Activated T-cell treated with anti-CD3 and anti-CD28 coated beads, Interleukin-2, amount 50 U/mL, for 4 hours (primary cell): ENCODE data around the gene ARID1B. TPM values are rescaled to one million over a fixed set of nuclear protein-coding genes. Genes with fewer than 3 reads are reported as not detected.
A peak's percentile ranks its signal among the peaks of the same experiment; 100 is the strongest.

Experiments used
- ATAC-seq, 2 donors: fragments of 200-7000 bp; cut with Tn5 transposase; one replicate each; pipeline ENCODE4 v1.10.0; 2021
- DNase-seq: peaks from one replicate; pipeline ENCODE4 v3.0.0-alpha.2; 2020
- H3K27me3 Mint-ChIP-seq: one replicate; pipeline ENCODE4 v1.8.0; 2021; ENCODE audit warnings: low read depth, mixed read lengths
- H3K36me3 Mint-ChIP-seq: one replicate; pipeline ENCODE4 v1.8.0; 2022; ENCODE audit warnings: mixed read lengths; ENCODE audit not compliant: insufficient read depth
- H3K4me1 Mint-ChIP-seq: one replicate; pipeline ENCODE4 v1.8.0; 2021; ENCODE audit warnings: low read depth, mixed read lengths
- H3K4me3 Mint-ChIP-seq: one replicate; pipeline ENCODE4 v1.8.0; 2021; ENCODE audit warnings: mild to moderate bottlenecking, moderate library complexity, mixed read lengths
- H3K9me3 Mint-ChIP-seq: one replicate; pipeline ENCODE4 v1.8.0; 2021; ENCODE audit warnings: mixed read lengths
- total RNA-seq, 3 donors: library from RNA; stranded (reverse); gene quantifications; one replicate each; pipeline ENCODE4 v1.2.1, GENCODE V29; 2021

The ARID1B gene
- total RNA-seq, 3 donors from 2014 or later: 45.6 to 46.6 (median 46.0) TPM

DNA sequence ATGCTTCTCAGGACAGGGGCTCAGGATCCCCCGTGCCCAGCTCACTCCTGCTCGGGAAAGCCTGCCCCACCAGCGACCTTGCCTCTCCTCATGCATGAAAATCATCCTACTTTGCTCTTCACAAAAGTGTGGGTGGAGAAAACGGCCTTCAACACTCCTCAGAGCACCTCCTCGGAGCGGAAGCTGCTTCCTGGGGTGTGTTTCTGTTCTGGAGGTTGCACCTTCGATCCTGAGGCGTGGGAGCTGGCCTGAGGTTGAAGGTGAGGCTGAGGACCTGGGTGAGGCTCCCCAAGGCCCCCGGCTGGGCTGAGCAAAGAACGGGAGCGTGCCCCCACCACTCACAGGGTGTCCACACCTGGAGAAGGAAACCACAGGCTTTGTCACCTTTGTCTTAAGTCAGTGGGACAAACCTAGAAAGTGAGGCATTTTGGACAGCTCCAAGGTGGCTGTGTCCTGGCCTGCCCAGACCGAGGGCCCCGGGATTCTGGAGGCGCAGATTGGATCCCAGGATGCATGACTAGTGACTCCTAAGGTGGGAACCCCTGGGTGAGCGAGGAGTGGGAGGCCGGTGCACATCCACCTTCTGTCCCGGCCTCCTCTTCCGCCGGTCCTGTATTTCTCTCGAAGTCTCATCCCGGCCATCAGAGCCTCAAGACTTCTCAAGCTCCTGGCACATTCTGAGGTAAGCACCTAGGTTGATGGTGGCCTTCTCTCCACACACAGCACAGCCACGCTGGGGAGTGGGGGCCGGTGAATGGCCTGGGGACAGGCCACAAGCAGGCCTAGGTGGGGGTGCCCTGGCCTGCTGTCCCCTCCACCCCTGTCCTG is 441.4 kb downstream of the ARID1B start:
- ATAC-seq: no peak
- Mint-ChIP-seq H3K27me3 (peaks cover 1% of the 10 kb centered on the region), H3K4me3 (no peak overlapping the region), H3K9me3 (no peaks in the 10 kb centered on the region), H3K4me1 (peaks cover 26% of the 10 kb centered on the region), H3K36me3 (no peaks in the 10 kb centered on the region)
- DNase-seq: no peak

DNA sequence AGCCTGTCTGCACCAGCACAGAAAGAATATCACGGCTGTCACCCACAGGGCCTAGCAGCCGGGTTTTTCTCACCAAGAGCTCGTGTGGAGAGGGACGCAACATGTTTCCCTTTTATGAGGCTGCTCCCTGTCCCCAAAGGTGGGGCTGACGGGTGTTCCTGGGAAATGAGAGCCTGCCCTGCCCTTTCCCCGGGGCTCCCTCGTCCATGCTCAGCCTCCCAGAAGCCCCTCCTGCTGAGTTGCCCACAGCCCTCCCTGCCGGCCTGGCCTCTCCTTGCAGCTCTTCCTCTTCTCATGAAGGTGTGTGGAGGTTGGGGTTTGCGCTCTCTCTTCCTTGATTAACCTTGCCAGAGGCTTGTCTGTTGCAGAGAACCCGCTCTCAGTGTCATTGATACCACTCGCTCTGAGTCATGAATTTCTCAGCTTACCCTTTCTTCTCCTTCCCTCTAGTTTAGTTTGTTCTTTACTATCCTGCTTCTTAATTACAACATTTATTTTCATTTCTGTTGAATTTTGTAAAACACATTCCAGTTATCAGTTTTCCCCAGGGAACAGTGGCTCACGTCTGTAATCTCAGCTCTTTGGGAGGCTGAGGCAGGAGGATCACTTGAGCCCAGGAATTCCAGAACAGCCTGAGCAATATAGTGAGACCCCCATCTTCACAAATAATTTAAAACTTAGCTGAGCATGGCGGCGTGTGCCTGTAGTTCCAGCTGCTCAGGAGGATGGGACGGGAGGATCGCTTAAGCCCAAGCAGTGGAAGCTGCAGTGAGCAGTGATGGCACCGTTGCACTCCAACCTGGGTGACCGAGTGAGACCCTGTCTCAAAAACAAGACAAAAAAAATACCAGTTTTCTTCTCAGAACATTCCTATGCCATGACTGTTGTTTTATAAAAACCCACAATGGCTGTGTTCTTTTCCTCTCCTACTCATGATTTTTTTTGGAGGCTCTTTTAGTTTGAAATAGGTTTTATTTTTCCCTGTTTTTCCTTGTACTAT is 442.3 kb downstream of the ARID1B start:
- Mint-ChIP-seq H3K9me3 (no peaks in the 10 kb centered on the region), H3K27me3 (peaks cover 1% of the 10 kb centered on the region), H3K4me3 (peak overlapping the region; percentile 1), H3K4me1 (peaks cover 29% of the 10 kb centered on the region), H3K36me3 (no peaks in the 10 kb centered on the region)
- ATAC-seq: no peak
- no peak for DNase-seq

DNA sequence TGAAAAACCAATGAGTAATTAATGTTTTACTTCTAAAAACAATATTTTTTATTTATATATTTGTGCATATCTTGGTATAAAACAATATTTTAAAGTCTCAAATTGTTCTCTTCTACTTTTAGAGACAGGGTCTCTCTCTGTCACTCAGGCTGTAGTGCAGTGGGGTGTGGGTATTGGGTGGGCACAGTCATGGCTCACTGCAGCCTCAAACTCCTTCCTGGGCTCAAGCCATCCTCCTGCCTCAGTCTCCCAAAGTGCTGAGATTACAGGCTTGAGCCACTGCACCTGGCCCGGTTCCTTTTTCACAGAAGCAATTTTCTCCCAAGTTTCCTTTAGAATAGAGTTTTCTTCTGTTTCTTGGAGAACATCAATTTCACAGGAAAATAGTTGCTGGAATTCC is 443.3 kb downstream of the ARID1B start:
- DNase-seq (no peak), ATAC-seq (no peak)
- no peaks in the 10 kb centered on the region for H3K9me3 Mint-ChIP-seq
- H3K4me1 Mint-ChIP-seq: peaks cover 29% of the 10 kb centered on the region
- H3K36me3 Mint-ChIP-seq: no peaks in the 10 kb centered on the region
- H3K27me3 Mint-ChIP-seq: peaks cover 1% of the 10 kb centered on the region
- peak overlapping the region; percentile 81 for H3K4me3 Mint-ChIP-seq

DNA sequence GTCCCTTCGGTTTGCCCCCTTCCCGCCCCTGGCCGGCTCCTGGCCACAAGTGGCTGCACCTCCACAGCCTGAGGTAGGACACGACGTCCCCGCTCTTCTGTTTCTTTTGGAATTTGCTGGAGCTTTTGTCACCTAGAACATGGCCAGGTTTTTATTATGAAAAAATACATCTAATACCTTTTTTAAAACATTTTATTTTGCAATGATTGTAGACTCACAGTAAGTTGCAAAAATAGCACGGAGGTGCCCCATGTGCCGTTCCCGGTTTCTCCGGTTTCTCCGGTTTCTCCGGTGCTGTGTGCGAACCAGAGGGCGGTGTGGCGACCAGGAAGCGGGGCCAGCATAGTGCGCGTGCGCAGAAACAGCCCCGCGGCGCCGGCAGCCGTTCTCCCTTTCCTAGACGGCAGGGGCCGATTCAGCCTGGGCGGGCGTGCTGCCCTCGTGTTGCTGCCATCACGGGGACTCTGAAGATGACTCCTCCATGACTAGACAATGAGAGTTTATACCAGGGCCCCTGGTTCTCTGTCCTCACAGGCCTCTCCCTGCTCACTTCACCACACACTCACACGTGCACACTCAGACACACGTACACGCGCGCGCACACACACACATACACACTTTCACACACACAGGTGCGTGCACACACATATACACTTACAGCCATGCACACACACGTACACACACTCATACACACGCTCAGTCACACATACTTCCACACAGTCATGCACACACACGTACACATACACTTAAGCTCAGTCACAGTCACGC is 444.1 kb downstream of the ARID1B start:
- Mint-ChIP-seq H3K27me3 (peaks cover 1% of the 10 kb centered on the region), H3K36me3 (no peaks in the 10 kb centered on the region), H3K9me3 (no peaks in the 10 kb centered on the region), H3K4me1 (peaks cover 34% of the 10 kb centered on the region), H3K4me3 (peak overlapping the region; percentile 81)
- DNase-seq (peak; percentile 79), ATAC-seq (peak; percentile 90 to 93)

DNA sequence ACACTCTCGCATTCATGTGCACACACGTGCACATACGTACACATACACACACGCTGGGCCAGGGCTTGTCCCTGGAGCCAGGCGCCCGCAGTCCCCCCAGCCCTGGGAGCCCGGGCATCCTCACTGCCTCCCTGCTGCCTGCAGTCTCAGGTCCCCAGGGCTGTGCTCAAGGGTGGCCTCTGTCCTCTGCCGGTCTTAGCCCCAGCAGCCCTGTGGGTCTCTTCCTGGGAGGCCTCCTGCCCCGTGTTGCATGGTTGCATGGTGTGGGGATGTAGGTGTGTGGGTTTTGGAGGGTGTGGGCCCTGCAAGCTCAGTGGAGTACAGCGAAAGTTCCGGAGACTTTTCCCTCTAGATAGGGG is 444.6 kb downstream of the ARID1B start:
- Mint-ChIP-seq H3K4me3 (peak overlapping the region; percentile 81), H3K4me1 (peaks cover 35% of the 10 kb centered on the region), H3K9me3 (no peaks in the 10 kb centered on the region), H3K36me3 (no peaks in the 10 kb centered on the region), H3K27me3 (peaks cover 1% of the 10 kb centered on the region)
- DNase-seq: no peak
- ATAC-seq: no peak

DNA sequence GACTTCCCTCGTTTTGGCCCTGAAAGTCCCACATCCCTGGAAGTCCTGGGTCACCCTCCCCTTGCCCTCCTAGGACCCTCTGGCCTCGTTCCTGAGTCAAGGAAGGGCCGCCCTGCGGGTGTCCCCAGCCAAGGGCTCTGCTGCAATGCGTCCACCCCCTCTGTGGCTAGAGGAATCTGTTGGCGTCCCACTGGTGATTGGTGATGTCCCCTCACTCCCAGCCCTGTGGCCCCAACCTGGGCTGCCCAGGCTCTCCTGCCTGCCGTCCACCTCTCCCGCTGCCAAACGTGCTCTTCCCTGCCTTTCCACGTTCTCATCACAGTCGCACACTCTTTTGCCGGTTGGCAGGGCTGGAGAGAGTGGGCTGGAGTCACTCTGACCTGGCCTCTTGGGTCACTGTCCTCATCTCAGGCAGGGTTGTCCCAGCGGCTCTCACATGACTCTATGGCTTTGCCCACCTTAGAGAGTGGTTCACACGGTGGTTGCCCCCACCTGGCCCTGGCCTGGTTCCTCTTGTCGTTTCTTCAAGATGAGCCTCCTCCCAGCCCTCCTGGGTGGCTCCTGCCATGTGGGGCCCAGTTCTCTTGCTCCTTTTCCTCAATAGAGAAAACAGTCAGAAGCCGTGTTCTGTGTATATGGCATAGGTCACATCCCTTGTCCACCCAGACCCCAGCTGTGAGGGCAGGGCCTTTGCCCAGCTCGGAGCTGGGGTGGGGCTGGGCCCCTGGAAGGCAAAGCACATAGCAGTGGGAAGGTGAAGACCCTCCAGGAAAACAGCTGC is 445.2 kb downstream of the ARID1B start:
- H3K36me3 Mint-ChIP-seq: no peaks in the 10 kb centered on the region
- H3K9me3 Mint-ChIP-seq: no peaks in the 10 kb centered on the region
- ATAC-seq: no peak
- no peak for DNase-seq
- H3K27me3 Mint-ChIP-seq: peaks cover 1% of the 10 kb centered on the region
- H3K4me1 Mint-ChIP-seq: peaks cover 41% of the 10 kb centered on the region
- H3K4me3 Mint-ChIP-seq: peak overlapping the region; percentile 57

DNA sequence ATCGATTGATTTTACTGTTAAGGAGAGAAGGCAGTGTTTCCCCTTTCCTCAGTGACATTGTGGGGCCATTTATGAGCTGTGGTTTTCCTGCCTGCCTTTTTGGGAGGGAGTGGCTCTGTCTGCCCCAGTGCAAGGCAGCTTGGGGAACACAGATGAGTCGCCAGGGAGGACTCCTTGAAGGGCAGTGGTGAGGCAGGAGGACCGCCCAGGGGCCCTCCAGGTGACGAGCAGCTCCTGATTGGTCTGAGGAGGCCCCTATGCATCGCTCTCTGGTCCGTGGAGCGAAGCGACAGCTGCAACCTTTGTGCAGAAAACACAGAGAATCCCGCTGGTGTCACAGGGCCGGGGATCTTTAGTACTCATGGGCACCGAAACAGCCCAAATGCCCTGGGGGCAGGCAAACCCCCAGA is 445.8 kb downstream of the ARID1B start:
- H3K36me3 Mint-ChIP-seq: no peaks in the 10 kb centered on the region
- ATAC-seq (no peak), DNase-seq (no peak)
- no peaks in the 10 kb centered on the region for H3K9me3 Mint-ChIP-seq
- no peak overlapping the region for H3K4me3 Mint-ChIP-seq
- peaks cover 48% of the 10 kb centered on the region for H3K4me1 Mint-ChIP-seq
- peaks cover 1% of the 10 kb centered on the region for H3K27me3 Mint-ChIP-seq

DNA sequence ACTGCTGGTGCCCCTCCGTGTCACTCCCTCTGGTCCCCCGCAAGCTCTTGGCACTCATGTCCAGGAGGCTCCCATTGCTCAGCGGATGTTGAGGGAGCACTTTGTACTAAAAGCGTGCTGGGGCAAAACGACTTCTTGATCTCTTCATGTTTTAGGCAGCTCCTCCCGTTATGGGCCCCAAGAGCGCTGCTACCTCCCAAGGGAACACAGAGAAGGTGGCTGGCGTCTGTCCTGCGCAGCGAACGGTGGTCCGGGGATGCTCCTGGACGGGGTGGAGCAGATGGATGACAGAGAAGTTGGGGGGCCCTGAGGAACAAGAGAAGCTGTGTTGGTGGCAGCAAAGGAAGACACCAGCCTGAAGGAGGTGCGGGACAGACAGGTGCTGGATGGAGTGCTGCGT is 446.3 kb downstream of the ARID1B start:
- Mint-ChIP-seq H3K9me3 (no peaks in the 10 kb centered on the region), H3K4me3 (no peak overlapping the region), H3K27me3 (peaks cover 1% of the 10 kb centered on the region), H3K36me3 (no peaks in the 10 kb centered on the region), H3K4me1 (peaks cover 48% of the 10 kb centered on the region)
- DNase-seq (no peak), ATAC-seq (no peak)

DNA sequence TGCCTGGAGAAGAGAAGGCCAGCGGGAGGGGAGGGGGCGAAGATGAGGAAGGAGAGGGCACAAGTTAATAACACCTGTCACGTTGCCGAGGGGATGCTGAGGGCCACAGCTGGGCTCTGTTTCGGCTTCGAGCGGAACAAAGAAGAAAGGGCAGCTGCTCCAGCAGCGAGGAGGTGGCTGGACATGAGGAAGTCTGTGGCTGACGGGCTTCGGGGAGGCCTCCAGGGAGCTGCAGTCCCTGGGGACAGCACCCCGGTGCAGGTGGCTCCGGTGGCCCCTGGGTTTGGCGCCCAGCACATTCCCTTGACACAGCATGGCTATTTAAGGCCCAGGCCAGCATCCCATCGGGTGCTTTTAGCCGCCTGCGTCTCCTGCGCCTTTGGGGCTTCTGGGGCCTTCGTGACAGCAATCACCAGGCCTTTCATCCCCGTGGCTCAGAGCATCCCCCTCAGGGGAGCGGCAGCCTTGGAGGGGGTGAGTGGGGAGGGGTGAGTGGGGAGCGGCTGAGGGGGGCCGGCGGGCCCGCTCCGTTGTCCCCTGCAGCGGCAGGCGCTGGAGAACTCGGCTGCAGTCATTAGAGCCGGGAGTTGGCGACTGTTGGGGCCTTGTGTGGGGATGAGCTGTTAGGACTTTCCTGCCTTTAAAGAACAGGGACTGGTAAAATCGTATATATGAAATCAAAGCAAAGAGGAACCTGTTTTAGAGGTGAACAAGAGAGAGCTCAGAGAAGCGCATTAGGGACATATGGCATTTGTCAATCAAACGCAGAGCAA is 447.2 kb downstream of the ARID1B start:
- Mint-ChIP-seq H3K27me3 (peaks cover 1% of the 10 kb centered on the region), H3K4me3 (no peak overlapping the region), H3K36me3 (no peaks in the 10 kb centered on the region), H3K4me1 (peaks cover 56% of the 10 kb centered on the region), H3K9me3 (no peaks in the 10 kb centered on the region)
- DNase-seq (no peak), ATAC-seq (no peak)

DNA sequence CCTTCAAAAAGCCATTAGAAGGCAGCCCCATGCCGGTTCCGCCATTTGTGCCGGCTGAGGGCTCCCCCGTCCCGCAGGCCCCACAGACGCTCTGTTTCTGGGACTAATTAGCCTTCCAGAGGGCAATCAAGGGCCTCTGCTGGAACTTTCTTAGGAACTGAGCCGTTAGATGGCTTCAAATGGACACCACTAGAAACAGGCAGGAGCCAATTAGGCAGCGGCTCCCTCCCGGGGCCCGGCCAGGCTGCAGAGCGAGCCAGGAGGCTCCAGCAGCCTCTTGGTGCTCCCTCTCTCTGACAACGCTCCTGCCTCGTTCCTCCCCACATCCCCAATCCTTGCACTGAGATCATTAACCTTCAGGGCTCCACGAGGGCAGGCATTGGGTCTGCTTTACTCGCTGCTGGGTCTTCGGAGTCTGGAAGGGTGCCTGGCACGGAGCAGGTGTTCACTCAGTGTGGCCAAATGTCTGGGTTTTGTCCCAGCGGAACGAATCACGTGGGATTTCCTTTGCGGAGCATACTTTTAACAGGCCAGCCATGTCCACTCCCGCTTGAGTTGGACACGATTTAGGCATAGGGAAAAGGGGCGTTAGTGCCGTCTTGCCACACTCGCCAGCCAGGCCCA is 447.9 kb downstream of the ARID1B start:
- Mint-ChIP-seq H3K4me3 (no peak overlapping the region), H3K36me3 (no peaks in the 10 kb centered on the region), H3K4me1 (peaks cover 55% of the 10 kb centered on the region), H3K9me3 (no peaks in the 10 kb centered on the region), H3K27me3 (peaks cover 1% of the 10 kb centered on the region)
- no peak for DNase-seq
- ATAC-seq: no peak

DNA sequence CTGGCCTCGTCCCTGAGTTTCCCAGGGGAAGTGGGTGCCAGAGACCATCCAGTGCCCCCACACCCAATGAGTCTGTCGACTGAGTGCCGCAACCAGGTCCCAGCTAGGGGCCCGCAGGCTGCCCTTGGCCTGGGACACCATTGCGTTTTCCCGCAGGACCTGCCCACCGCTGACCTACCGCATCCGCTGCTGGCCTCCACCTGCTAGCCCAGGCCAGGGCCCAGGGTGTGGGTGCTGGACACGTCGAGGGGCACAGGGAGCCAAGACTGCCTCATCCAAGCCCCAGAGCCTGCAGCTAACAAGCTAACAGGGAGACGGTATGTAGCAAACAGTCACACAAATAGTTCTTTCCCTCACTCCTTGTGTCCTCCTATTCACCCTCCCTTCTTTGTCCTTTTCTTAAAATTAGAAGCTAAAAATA is 448.4 kb downstream of the ARID1B start:
- no peak for ATAC-seq
- Mint-ChIP-seq H3K9me3 (no peaks in the 10 kb centered on the region), H3K36me3 (no peaks in the 10 kb centered on the region), H3K4me1 (peaks cover 53% of the 10 kb centered on the region), H3K27me3 (peaks cover 1% of the 10 kb centered on the region), H3K4me3 (no peak overlapping the region)
- DNase-seq: no peak

DNA sequence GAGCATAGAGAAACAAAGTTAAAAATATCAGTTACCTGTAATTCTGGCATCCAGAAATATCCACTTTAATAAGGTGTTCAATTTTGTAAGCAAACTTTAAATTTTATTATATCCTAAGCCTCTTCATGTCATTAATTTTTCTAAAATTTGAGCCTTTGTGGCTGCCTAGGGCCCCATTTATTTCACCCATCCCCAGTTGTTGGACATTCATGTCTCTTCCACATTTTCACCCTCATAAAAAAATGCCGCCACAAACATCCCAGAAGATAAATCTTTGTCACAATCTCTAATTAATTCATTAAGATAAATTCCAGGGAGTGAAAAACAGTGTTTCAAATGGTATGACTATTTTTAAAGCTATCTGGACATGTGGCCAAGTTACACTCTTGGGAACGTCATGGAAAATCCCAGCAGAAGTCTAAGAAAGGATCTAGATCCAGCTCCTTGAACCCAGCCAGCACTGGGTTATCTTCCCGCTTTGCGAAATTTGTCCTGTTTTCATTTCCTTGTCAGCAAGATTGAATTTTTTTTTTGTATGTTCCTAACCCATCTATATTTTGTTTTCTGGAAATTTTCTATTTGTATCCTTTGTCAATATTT is 448.9 kb downstream of the ARID1B start:
- no peaks in the 10 kb centered on the region for H3K9me3 Mint-ChIP-seq
- H3K4me3 Mint-ChIP-seq: no peak overlapping the region
- no peak for DNase-seq
- ATAC-seq: no peak
- H3K36me3 Mint-ChIP-seq: no peaks in the 10 kb centered on the region
- H3K4me1 Mint-ChIP-seq: peaks cover 49% of the 10 kb centered on the region
- peaks cover 1% of the 10 kb centered on the region for H3K27me3 Mint-ChIP-seq
